HEK293T (cell line): Measurements from ENCODE around the gene CCDC88C.

ENCODE experiments used
- ARNT ChIP-seq: fragments of 450-650 bp; IDR thresholded peaks from 2 replicates; pipeline ENCODE4 v1.6.1; 2017; ENCODE audit warnings: mild to moderate bottlenecking
- BHLHE40 ChIP-seq: fragments of 450-650 bp; IDR thresholded peaks from 2 replicates; pipeline ENCODE4 v1.6.1; 2016; ENCODE audit warnings: mild to moderate bottlenecking, moderate library complexity, borderline replicate concordance
- CTBP1 ChIP-seq: fragments of 450-650 bp; IDR thresholded peaks from 2 replicates; pipeline ENCODE4 v1.6.1; 2016; ENCODE audit warnings: borderline replicate concordance
- ELF4 ChIP-seq: fragments of 450-650 bp; IDR thresholded peaks from 2 replicates; pipeline ENCODE4 v1.6.1; 2017; ENCODE audit warnings: antibody characterized with exemption
- FOXA1 ChIP-seq: fragments of 450-650 bp; IDR thresholded peaks from 2 replicates; pipeline ENCODE4 v1.6.1; 2016; ENCODE audit warnings: mild to moderate bottlenecking
- FOXK2 ChIP-seq: fragments of 450-650 bp; IDR thresholded peaks from 2 replicates; pipeline ENCODE4 v1.6.1; 2016; ENCODE audit warnings: mild to moderate bottlenecking
- FOXM1 ChIP-seq: fragments of 450-650 bp; IDR thresholded peaks from 2 replicates; pipeline ENCODE4 v1.6.1; 2017; ENCODE audit warnings: mild to moderate bottlenecking, borderline replicate concordance
- HDGF ChIP-seq: fragments of 450-650 bp; IDR thresholded peaks from 2 replicates; pipeline ENCODE4 v1.6.1; 2017; ENCODE audit warnings: antibody characterized with exemption, borderline replicate concordance
- SP1 ChIP-seq: fragments of 450-650 bp; IDR thresholded peaks from 2 replicates; pipeline ENCODE4 v1.6.1; 2017
- SUZ12 ChIP-seq: fragments of 450-650 bp; IDR thresholded peaks from 2 replicates; pipeline ENCODE4 v1.6.1; 2016; ENCODE audit warnings: mild to moderate bottlenecking
- TARDBP ChIP-seq: fragments of 450-650 bp; IDR thresholded peaks from 2 replicates; pipeline ENCODE4 v1.6.1; 2016
- ZNF384 ChIP-seq: fragments of 450-650 bp; IDR thresholded peaks from 2 replicates; pipeline ENCODE4 v1.6.1; 2016

DNA sequence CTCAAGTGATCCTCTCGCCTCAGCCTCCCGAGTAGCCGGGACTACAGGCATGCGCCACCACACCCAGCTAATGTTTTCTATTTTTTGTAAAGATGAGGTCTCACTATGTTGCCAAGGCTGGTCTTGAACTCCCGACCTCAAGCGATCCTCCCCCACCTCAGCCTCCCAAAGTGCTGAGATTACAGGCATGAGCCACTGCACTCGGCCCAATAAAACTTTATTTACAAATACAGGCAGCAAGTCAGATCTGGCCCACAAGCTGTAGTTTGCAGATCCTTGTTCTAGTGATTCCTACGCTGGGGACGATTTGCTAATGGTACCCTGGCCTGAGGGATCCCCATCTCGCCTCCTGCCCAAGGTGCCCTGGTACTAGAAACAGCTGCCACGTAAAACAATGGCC is 74.6 kb downstream of the CCDC88C start:
- no peak for TF ChIP-seq FOXA1
- TF ChIP-seq FOXM1, result no peak
- TF ChIP-seq FOXK2, result no peak
- TF ChIP-seq CTBP1, result no peak
- TF ChIP-seq BHLHE40, result no peak
- TF ChIP-seq ZNF384, result no peak
- no peak for TF ChIP-seq TARDBP
- TF ChIP-seq HDGF, result no peak
- no peak for TF ChIP-seq ARNT
- no peak for TF ChIP-seq SP1
- no peak for TF ChIP-seq SUZ12
- no peak for TF ChIP-seq ELF4
